Activated naive CD4-positive, alpha-beta T cell (primary cell): ENCODE data around the gene ANKLE1.
A peak's percentile ranks its signal among the peaks of the same experiment; 100 is the strongest.

Experiments used
- DNase-seq, 4 experiments: peaks; one replicate each; lab custom pipeline; 2025; lab: John Stamatoyannopoulos, UW

The ANKLE1 gene

GRCh38 chr19:17305517-17306284 lies 24.0 kb downstream of the ANKLE1 start, which contains the start of gene MRPL34:
TSS of gene MRPL34 (plus strand) at chr19:17305872. CDS start at chr19:17305893, 21 bp downstream.
- peak; percentile 64 to 87 (median 79) for DNase-seq

- DNase-seq: no peak
These were observed 24.6 kb downstream of the ANKLE1 start for GRCh38 chr19:17306285-17306714.

GRCh38 chr19:17307876-17308377 lies 26.2 kb downstream of the ANKLE1 start:
- DNase-seq: no peak

- peak; percentile 84 to 97 (median 94) for DNase-seq
These were observed 27.7 kb downstream of the ANKLE1 start, which contains the start of gene DDA1 for GRCh38 chr19:17309198-17309964. TSS of gene DDA1 (plus strand) at chr19:17309563. CDS start at chr19:17309655, 92 bp downstream.

GRCh38 chr19:17309965-17310461 lies 28.3 kb downstream of the ANKLE1 start:
- peak in 1 of 4 experiments; percentile 47 for DNase-seq

- DNase-seq: no peak
These were observed 29.9 kb downstream of the ANKLE1 start for GRCh38 chr19:17311455-17312188.

GRCh38 chr19:17312189-17313113 lies 30.8 kb downstream of the ANKLE1 start:
- DNase-seq: no peak

GRCh38 chr19:17314007-17314593 lies 32.4 kb downstream of the ANKLE1 start:
- no peak for DNase-seq

- no peak for DNase-seq
These were observed 37.3 kb downstream of the ANKLE1 start for GRCh38 chr19:17318966-17319365.

- DNase-seq: no peak
These were observed 38.0 kb downstream of the ANKLE1 start for GRCh38 chr19:17319473-17320238.

- no peak for DNase-seq
These were observed 38.7 kb downstream of the ANKLE1 start for GRCh38 chr19:17320435-17320834.

GRCh38 chr19:17321655-17322489 lies 40.2 kb downstream of the ANKLE1 start:
- DNase-seq: no peak

- DNase-seq: no peak
These were observed 41.2 kb downstream of the ANKLE1 start for GRCh38 chr19:17322854-17323253.

GRCh38 chr19:17323300-17323963 lies 41.7 kb downstream of the ANKLE1 start:
- no peak for DNase-seq

GRCh38 chr19:17323964-17324332 lies 42.2 kb downstream of the ANKLE1 start:
- DNase-seq: no peak

GRCh38 chr19:17324357-17325114 lies 42.8 kb downstream of the ANKLE1 start:
- DNase-seq: no peak

GRCh38 chr19:17325133-17325532 lies 43.4 kb downstream of the ANKLE1 start:
- no peak for DNase-seq
